Stomach (tissue), 4 donors: ENCODE results near the gene TOX4.

Experiments used
- POLR2A ChIP-seq, 4 donors: fragments of 450-650 bp; IDR thresholded peaks; one replicate each; pipeline ENCODE4 v1.6.1; 2016; ENCODE audit warnings: antibody characterized with exemption in 4 of 4, control low read depth in 2 of 4, mild to moderate bottlenecking in 1 of 4, moderate library complexity in 1 of 4
- TF ChIP-seq, protein P1 (sequence below), 7 experiments: fragments of 450-650 bp in 4 of 7; fragments of 200-600 bp in 3 of 7; sonication (generic) in 3 of 7; IDR thresholded peaks; one replicate each; pipeline ENCODE4 v1.5.1; 2016 to 2019; ENCODE audit warnings: antibody characterized with exemption in 7 of 7, control low read depth in 2 of 7, mild to moderate bottlenecking in 1 of 7

DNA sequence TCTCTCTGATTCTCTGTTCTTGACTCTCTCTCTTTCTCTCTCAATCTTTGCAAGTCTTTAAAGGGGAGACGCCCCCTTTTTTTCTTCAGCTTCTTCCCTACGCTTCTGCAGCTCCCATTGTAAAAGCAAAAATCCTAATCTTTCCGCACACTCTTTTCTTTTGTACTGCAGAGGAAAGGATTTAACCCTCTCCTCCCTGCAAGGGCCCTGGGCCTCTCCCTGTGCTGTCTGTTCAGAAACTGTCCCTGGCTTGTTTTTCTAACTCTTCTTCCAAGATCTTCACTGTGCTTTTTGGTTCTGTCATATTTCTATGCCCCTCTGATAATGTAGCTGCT, 60.1 kb downstream of the TOX4 start:
- TF ChIP-seq, protein P1, sequence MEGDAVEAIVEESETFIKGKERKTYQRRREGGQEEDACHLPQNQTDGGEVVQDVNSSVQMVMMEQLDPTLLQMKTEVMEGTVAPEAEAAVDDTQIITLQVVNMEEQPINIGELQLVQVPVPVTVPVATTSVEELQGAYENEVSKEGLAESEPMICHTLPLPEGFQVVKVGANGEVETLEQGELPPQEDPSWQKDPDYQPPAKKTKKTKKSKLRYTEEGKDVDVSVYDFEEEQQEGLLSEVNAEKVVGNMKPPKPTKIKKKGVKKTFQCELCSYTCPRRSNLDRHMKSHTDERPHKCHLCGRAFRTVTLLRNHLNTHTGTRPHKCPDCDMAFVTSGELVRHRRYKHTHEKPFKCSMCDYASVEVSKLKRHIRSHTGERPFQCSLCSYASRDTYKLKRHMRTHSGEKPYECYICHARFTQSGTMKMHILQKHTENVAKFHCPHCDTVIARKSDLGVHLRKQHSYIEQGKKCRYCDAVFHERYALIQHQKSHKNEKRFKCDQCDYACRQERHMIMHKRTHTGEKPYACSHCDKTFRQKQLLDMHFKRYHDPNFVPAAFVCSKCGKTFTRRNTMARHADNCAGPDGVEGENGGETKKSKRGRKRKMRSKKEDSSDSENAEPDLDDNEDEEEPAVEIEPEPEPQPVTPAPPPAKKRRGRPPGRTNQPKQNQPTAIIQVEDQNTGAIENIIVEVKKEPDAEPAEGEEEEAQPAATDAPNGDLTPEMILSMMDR (IDR thresholded peaks at IDR 0.05): no peak
- TF ChIP-seq POLR2A (IDR thresholded peaks at IDR 0.05): no peak
